Endodermal cell (in vitro differentiated cells): ENCODE measurements around the gene CHTF18. TPM values are rescaled to one million over a fixed set of nuclear protein-coding genes. Genes with fewer than 3 reads are reported as not detected.

Experiments used
- DNase-seq: peaks from one replicate; pipeline ENCODE4 v3.0.0-alpha.2; 2017
- H3K27ac ChIP-seq: 2 replicates; pipeline ENCODE4 v1.5.1; 2013; ENCODE audit warnings: mild to moderate bottlenecking, low read depth, low read length, moderate library complexity
- H3K27me3 ChIP-seq: 2 replicates; pipeline ENCODE4 v1.6.1; 2013; ENCODE audit warnings: mild to moderate bottlenecking, low read length, moderate library complexity; ENCODE audit not compliant: insufficient read depth, control insufficient read depth, poor library complexity, severe bottlenecking
- H3K36me3 ChIP-seq: 2 replicates; pipeline ENCODE4 v1.7.0; 2013; ENCODE audit warnings: mild to moderate bottlenecking, low read length, moderate library complexity; ENCODE audit not compliant: control insufficient read depth, insufficient read depth
- H3K4me1 ChIP-seq: one replicate; pipeline ENCODE4 v1.7.0; 2013; ENCODE audit warnings: low read length; ENCODE audit not compliant: control insufficient read depth, insufficient read depth
- H3K4me3 ChIP-seq: 2 replicates; pipeline ENCODE4 v1.5.1; 2013; ENCODE audit warnings: mild to moderate bottlenecking, low read length, moderate library complexity
- H3K9ac ChIP-seq: 2 replicates; pipeline ENCODE4 v1.6.1; 2013; ENCODE audit warnings: mild to moderate bottlenecking, low read length, moderate library complexity; ENCODE audit not compliant: poor library complexity, severe bottlenecking; ENCODE audit errors: extremely low read depth
- H3K9me3 ChIP-seq: 2 replicates; pipeline ENCODE4 v1.6.1; 2013; ENCODE audit warnings: mild to moderate bottlenecking, low read length, moderate library complexity; ENCODE audit not compliant: control insufficient read depth
- H3K27ac Mint-ChIP-seq: 2 replicates; pipeline ENCODE4 v1.8.0; 2020; ENCODE audit warnings: mixed read lengths
- H3K27me3 Mint-ChIP-seq: 2 replicates; pipeline ENCODE4 v1.8.0; 2021; ENCODE audit warnings: mild to moderate bottlenecking, mixed read lengths; ENCODE audit not compliant: insufficient read depth
- H3K36me3 Mint-ChIP-seq: 2 replicates; pipeline ENCODE4 v1.8.0; 2020; ENCODE audit warnings: low read depth, mixed read lengths
- H3K4me1 Mint-ChIP-seq: 2 replicates; pipeline ENCODE4 v1.8.0; 2020; ENCODE audit warnings: mixed read lengths
- H3K4me3 Mint-ChIP-seq: 2 replicates; pipeline ENCODE4 v1.8.0; 2020; ENCODE audit warnings: mild to moderate bottlenecking, moderate library complexity, mixed read lengths
- H3K9me3 Mint-ChIP-seq: 2 replicates; pipeline ENCODE4 v1.8.0; 2020; ENCODE audit warnings: mild to moderate bottlenecking, mixed read lengths
- WGBS, 2 experiments: methylation state at CpG; one replicate each; pipeline versions ENCODE4 v1.1.5 to v1.1.7; 2013; ENCODE audit warnings: missing lambda C conversion rate in 2 of 2, mixed read lengths in 1 of 2; ENCODE audit not compliant: insufficient coverage in 1 of 2, insufficient read length in 1 of 2; 5-methylcytosine and 5-hydroxymethylcytosine counted together
- total RNA-seq, 2 donors: library from RNA; stranded (reverse); fragmentation: NEBNext Ultra II Directional in 1 of 2; extraction: Animal tissue kit (Norgen Biotek cat#: 25700) in 1 of 2; gene quantifications; 2 replicates in 1 of 2; 3 replicates in 1 of 2; pipeline ENCODE4 v1.2.1, GENCODE V29; 2021
- TF ChIP-seq, protein P1 (sequence below): fragments of 200-600 bp; sonication (generic); conservative IDR thresholded peaks from 2 replicates; pipeline ENCODE4 v1.5.0; 2021; ENCODE audit warnings: antibody characterized with exemption, mild to moderate bottlenecking

CHTF18 gene
- total RNA-seq, 2 donors from 2014 or later = 158 to 169 TPM

DNA sequence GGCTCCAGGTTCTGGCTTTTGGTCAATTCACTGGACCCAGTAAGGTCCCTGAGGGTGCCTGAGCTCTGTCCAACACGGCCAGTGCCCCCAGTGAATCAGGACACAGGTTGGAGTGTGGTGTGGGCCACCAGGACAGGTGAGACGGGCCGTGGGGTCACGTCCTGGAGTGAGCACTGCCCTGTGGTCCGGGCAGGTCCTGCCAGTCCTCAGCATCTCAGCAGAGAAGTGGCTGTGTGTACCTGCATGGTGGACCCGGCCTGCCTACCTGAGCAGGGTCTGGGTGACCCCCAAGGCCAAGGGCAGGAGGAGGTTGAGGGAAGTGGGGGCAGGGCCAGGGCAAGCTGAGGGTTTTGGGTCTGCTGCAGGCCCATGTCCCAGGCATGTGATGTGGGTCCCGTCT, 14.0 kb downstream of the CHTF18 start:
- H3K9me3 Mint-ChIP-seq = no peaks in the 10 kb centered on the region
- no peaks in the 10 kb centered on the region for H3K4me1 Mint-ChIP-seq
- no peak overlapping the region for H3K27ac Mint-ChIP-seq
- TF ChIP-seq, protein P1, sequence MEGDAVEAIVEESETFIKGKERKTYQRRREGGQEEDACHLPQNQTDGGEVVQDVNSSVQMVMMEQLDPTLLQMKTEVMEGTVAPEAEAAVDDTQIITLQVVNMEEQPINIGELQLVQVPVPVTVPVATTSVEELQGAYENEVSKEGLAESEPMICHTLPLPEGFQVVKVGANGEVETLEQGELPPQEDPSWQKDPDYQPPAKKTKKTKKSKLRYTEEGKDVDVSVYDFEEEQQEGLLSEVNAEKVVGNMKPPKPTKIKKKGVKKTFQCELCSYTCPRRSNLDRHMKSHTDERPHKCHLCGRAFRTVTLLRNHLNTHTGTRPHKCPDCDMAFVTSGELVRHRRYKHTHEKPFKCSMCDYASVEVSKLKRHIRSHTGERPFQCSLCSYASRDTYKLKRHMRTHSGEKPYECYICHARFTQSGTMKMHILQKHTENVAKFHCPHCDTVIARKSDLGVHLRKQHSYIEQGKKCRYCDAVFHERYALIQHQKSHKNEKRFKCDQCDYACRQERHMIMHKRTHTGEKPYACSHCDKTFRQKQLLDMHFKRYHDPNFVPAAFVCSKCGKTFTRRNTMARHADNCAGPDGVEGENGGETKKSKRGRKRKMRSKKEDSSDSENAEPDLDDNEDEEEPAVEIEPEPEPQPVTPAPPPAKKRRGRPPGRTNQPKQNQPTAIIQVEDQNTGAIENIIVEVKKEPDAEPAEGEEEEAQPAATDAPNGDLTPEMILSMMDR = no peak
- Histone ChIP-seq H3K9ac (no peak overlapping the region), H3K27ac (no peak overlapping the region), H3K4me1 (no peaks in the 10 kb centered on the region), H3K36me3 (peaks cover 3% of the 10 kb centered on the region), H3K4me3 (no peak overlapping the region), H3K27me3 (peaks cover 18% of the 10 kb centered on the region), H3K9me3 (no peaks in the 10 kb centered on the region)
- peaks cover 9% of the 10 kb centered on the region for H3K36me3 Mint-ChIP-seq
- H3K27me3 Mint-ChIP-seq = peaks cover 40% of the 10 kb centered on the region
- 83 to 89% methylated on average over 3 to 7 of the region's 7 CpGs for WGBS, 2 experiments
- no peak overlapping the region for H3K4me3 Mint-ChIP-seq
- DNase-seq = no peak

DNA sequence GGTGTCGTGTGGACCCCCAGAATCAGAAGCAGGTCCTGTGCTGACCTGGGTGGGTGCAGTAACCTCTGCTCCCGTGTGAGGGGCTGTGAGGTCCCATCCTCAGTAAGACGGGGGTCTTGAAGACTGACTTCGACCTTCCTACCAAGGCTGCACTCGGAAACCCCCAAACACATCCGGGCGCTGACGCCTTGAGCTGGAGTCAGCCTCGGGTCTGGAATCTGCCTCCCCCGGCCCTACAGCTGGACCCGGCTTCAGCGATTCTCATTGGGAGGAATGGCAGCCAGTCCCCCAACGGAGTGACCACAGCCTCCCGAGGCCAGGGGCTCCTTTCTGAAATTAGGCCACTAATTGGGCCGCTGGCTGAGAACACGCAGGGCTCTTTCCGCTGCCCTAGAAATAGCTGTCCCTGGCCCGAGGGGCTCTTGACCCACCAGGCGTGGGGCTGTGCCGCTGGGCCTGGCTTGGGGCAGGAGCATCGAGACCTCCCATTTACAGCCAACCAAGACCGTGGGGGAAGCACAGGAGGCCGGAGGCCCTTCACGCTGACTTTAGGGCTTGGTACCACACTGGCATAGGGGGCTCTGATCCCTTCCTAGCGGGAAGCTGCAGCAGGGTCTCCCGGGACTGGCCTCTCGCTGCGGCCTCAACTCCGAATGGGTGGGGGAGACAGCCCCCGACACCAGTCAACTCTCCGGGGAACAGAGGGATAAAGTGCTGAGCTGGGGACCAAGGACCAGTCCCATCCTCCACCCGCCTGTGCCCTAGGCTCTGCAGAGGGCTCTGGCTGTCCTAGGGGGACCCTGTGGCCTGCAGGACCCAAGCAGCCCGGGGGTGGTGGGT, 14.7 kb downstream of the CHTF18 start:
- Mint-ChIP-seq H3K27me3 (peaks cover 40% of the 10 kb centered on the region), H3K4me1 (peaks cover 2% of the 10 kb centered on the region), H3K36me3 (peaks cover 3% of the 10 kb centered on the region), H3K27ac (no peak overlapping the region), H3K4me3 (no peak overlapping the region), H3K9me3 (peaks cover 3% of the 10 kb centered on the region)
- Histone ChIP-seq H3K9me3 (no peaks in the 10 kb centered on the region), H3K36me3 (no peaks in the 10 kb centered on the region), H3K27ac (no peak overlapping the region), H3K4me1 (no peaks in the 10 kb centered on the region), H3K27me3 (peaks cover 18% of the 10 kb centered on the region), H3K9ac (no peak overlapping the region), H3K4me3 (no peak overlapping the region)
- TF ChIP-seq, protein P1 = no peak
- WGBS, 2 experiments = 90 to 91% methylated on average over 22 to 33 of the region's 33 CpGs
- DNase-seq = no peak

DNA sequence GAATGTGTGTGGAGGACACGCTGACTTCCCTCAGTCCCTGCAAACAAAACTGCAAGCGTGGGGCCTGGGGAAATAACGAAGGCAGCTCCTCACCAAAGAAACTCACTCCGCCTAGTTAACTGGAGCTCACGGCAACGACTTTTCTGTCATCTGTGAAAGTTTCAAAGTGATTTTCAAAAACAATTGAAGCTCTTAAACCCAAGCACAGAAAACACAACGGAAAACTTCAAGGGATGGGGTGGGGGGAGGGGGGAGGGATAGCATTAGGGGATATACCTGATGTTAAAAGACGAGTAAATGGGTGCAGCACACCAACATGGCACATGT, 15.3 kb downstream of the CHTF18 start:
- H3K27ac Mint-ChIP-seq = no peak overlapping the region
- H3K27me3 Mint-ChIP-seq = peaks cover 44% of the 10 kb centered on the region
- TF ChIP-seq, protein P1 = no peak
- peaks cover 3% of the 10 kb centered on the region for H3K9me3 Mint-ChIP-seq
- H3K4me1 ChIP-seq = no peaks in the 10 kb centered on the region
- 65 to 78% methylated on average over 4 to 7 of the region's 8 CpGs for WGBS, 2 experiments
- H3K9me3 ChIP-seq = no peaks in the 10 kb centered on the region
- no peak overlapping the region for H3K9ac ChIP-seq
- H3K36me3 ChIP-seq = no peaks in the 10 kb centered on the region
- H3K27me3 ChIP-seq = peaks cover 18% of the 10 kb centered on the region
- no peak overlapping the region for H3K27ac ChIP-seq
- no peak for DNase-seq
- H3K4me1 Mint-ChIP-seq = peaks cover 2% of the 10 kb centered on the region
- no peaks in the 10 kb centered on the region for H3K36me3 Mint-ChIP-seq
- H3K4me3 ChIP-seq = no peak overlapping the region
- H3K4me3 Mint-ChIP-seq = no peak overlapping the region
